ENCODE results near the gene THSD4. TPM values are rescaled to one million over a fixed set of nuclear protein-coding genes. Genes with fewer than 3 reads are reported as not detected.

THSD4 gene
- total RNA-seq, 2 experiments from 2014 or later = not detected

DNA sequence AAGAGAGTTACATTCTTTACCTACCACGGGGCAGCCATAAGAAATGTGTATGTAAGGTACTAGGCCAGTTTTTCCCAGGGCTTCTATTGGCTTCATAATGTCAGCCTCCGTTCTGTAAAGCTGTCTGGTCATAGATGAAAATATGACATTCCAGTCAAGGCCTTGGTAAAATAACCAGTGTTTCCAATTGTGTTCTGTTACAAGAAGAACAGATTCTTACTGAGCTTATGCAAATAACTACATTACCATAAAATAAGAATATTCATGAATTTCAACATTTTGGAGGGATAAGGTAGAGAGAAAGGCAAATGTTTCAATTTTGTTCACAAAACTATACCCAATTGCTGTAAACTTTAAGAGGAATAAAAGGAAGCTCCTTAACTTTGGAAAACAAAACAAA is 315.5 kb downstream of the THSD4 start:
- H3K27ac Mint-ChIP-seq = no peak overlapping the region
- no peaks in the 10 kb centered on the region for H3K36me3 ChIP-seq (ENCODE audit: insufficient read depth, low read length)
- H3K4me1 ChIP-seq (ENCODE audit: insufficient read depth, low read length) = no peaks in the 10 kb centered on the region
- DNase-seq = no peak
- H3K27me3 ChIP-seq (ENCODE audit: control insufficient read depth in 1 of 2, insufficient read depth in 2 of 2, low read length in 2 of 2) = no peaks in the 10 kb centered on the region
- intact Hi-C loops (cut with DNase I, micrococcal nuclease) = no loop called here
- no peak overlapping the region for H3K4me3 Mint-ChIP-seq
- ATAC-seq (ENCODE audit: poor library complexity) = no peak
- ChIA-PET POLR2A (interaction anchor here (0.6 kb wide), 1 partner anchor 10 kb away, joined by 3 read pairs; no protein-coding TSS in a partner anchor), CTCF (no interaction called here)
- H3K36me3 Mint-ChIP-seq (ENCODE audit: low read depth) = no peaks in the 10 kb centered on the region
- no peak overlapping the region for H3K4me3 ChIP-seq (ENCODE audit: low read length)
- H3K27ac ChIP-seq (ENCODE audit: low read depth in 1 of 2, low read length in 2 of 2) = no peak overlapping the region
- TF ChIP-seq, protein P1, sequence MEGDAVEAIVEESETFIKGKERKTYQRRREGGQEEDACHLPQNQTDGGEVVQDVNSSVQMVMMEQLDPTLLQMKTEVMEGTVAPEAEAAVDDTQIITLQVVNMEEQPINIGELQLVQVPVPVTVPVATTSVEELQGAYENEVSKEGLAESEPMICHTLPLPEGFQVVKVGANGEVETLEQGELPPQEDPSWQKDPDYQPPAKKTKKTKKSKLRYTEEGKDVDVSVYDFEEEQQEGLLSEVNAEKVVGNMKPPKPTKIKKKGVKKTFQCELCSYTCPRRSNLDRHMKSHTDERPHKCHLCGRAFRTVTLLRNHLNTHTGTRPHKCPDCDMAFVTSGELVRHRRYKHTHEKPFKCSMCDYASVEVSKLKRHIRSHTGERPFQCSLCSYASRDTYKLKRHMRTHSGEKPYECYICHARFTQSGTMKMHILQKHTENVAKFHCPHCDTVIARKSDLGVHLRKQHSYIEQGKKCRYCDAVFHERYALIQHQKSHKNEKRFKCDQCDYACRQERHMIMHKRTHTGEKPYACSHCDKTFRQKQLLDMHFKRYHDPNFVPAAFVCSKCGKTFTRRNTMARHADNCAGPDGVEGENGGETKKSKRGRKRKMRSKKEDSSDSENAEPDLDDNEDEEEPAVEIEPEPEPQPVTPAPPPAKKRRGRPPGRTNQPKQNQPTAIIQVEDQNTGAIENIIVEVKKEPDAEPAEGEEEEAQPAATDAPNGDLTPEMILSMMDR (IDR thresholded peaks at IDR 0.05) = no peak
- no peaks in the 10 kb centered on the region for H3K9me3 ChIP-seq (ENCODE audit: control insufficient read depth in 1 of 2, insufficient read depth in 1 of 2, low read length in 2 of 2)
- H3K9me3 Mint-ChIP-seq = no peaks in the 10 kb centered on the region
- H3K27me3 Mint-ChIP-seq = peaks cover 7% of the 10 kb centered on the region
- no peaks in the 10 kb centered on the region for H3K4me1 Mint-ChIP-seq (ENCODE audit: low read depth)

DNA sequence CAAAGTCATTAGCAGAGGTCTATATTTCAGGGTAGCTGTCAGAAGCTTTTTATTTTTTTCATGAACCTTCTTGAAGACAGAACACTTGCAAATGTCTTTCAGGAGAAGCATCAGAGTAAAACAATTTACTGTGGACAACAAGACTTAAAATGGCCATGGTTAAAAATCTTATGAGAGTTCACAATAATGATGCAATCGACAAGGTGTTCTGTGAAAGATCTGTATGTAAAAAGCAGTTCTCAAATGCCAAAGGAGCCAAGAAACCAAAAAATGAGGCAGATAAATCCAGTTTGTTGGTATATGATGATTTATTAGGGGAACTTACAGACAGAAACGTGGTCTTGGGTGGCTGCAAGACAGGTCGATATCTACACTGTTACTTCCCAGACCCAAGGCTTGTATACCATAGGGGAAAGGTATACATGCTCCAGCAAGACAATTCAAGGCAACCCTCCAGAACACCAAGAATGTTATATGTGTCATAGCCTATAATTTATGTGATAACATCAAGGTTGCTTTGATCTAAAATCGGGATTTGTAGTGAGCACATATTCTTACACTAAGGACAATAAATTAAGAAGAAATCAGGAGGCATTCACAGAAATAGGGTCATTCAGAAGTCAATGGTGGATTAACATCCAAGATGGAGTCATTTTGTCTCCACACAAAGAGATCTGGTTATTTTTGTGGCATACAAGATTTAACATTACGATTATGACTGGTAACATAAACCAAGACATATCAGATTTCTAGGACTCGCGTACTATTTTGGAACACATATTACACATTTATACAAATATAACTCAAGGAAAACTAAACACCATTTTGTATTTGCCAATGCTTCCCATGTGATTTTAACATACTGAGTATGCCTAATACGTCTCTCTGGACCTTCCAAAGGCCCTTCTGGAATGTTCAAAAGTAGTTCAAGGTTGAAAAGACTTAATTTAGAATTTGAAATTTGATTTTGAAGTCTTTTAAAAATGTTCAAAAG is 316.4 kb downstream of the THSD4 start:
- Histone ChIP-seq H3K4me3 (ENCODE audit: low read length) (no peak overlapping the region), H3K9me3 (ENCODE audit: control insufficient read depth in 1 of 2, insufficient read depth in 1 of 2, low read length in 2 of 2) (no peaks in the 10 kb centered on the region), H3K27ac (ENCODE audit: low read depth in 1 of 2, low read length in 2 of 2) (no peak overlapping the region), H3K27me3 (ENCODE audit: control insufficient read depth in 1 of 2, insufficient read depth in 2 of 2, low read length in 2 of 2) (no peaks in the 10 kb centered on the region), H3K36me3 (ENCODE audit: insufficient read depth, low read length) (no peaks in the 10 kb centered on the region), H3K4me1 (ENCODE audit: insufficient read depth, low read length) (no peaks in the 10 kb centered on the region)
- no peak overlapping the region for H3K4me3 Mint-ChIP-seq
- POLR2A ChIA-PET = interaction anchor here (0.6 kb wide), 1 partner anchor 11 kb away, joined by 3 read pairs; no protein-coding TSS in a partner anchor
- H3K36me3 Mint-ChIP-seq (ENCODE audit: low read depth) = no peaks in the 10 kb centered on the region
- H3K4me1 Mint-ChIP-seq (ENCODE audit: low read depth) = no peaks in the 10 kb centered on the region
- TF ChIP-seq, protein P1 (IDR thresholded peaks at IDR 0.05) = no peak
- no peaks in the 10 kb centered on the region for H3K27me3 Mint-ChIP-seq
- ATAC-seq (ENCODE audit: poor library complexity) (no peak), DNase-seq (no peak)
- H3K9me3 Mint-ChIP-seq = no peaks in the 10 kb centered on the region
- CTCF ChIA-PET = no interaction called here
- intact Hi-C loops (cut with DNase I, micrococcal nuclease) = no loop called here
- H3K27ac Mint-ChIP-seq = no peak overlapping the region

DNA sequence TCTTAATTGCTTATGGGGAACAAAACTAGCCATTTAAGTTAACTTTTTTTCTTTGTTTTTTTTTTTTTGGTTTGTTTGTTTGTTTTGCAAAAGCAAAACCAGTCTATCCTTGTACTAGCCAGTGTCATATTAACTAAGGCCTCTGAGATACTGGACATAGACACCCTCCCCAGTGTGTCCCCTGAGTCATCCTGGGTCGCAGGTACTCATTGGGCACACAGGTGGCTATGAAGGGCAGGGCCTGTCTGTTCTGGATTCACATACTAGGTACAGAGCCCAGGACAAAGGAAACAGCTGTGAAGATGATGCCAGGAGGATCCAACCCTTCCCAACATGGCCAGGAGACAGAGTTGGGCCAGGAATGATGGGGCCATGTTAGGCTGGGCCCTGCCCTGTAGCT is 318.1 kb downstream of the THSD4 start:
- Histone ChIP-seq H3K9me3 (ENCODE audit: control insufficient read depth in 1 of 2, insufficient read depth in 1 of 2, low read length in 2 of 2) (no peaks in the 10 kb centered on the region), H3K27me3 (ENCODE audit: control insufficient read depth in 1 of 2, insufficient read depth in 2 of 2, low read length in 2 of 2) (no peaks in the 10 kb centered on the region), H3K4me3 (ENCODE audit: low read length) (no peak overlapping the region), H3K27ac (ENCODE audit: low read depth in 1 of 2, low read length in 2 of 2) (no peak overlapping the region), H3K36me3 (ENCODE audit: insufficient read depth, low read length) (no peaks in the 10 kb centered on the region), H3K4me1 (ENCODE audit: insufficient read depth, low read length) (no peaks in the 10 kb centered on the region)
- H3K27me3 Mint-ChIP-seq = no peaks in the 10 kb centered on the region
- no peaks in the 10 kb centered on the region for H3K9me3 Mint-ChIP-seq
- DNase-seq (no peak), ATAC-seq (ENCODE audit: poor library complexity) (no peak)
- no peaks in the 10 kb centered on the region for H3K4me1 Mint-ChIP-seq (ENCODE audit: low read depth)
- ChIA-PET CTCF (interaction anchor here (0.7 kb wide), 1 partner anchor 81 kb away, joined by 4 read pairs; no protein-coding TSS in a partner anchor), POLR2A (no interaction called here)
- H3K36me3 Mint-ChIP-seq (ENCODE audit: low read depth) = no peaks in the 10 kb centered on the region
- no peak overlapping the region for H3K4me3 Mint-ChIP-seq
- intact Hi-C loops (cut with DNase I, micrococcal nuclease) = no loop called here
- TF ChIP-seq, protein P1 (IDR thresholded peaks at IDR 0.05) = no peak
- H3K27ac Mint-ChIP-seq = no peak overlapping the region

Measured in CD4-positive, alpha-beta T cell (primary cell).